Measurements from ENCODE around the gene ACSM6. TPM values are rescaled to one million over a fixed set of nuclear protein-coding genes. Genes with fewer than 3 reads are reported as not detected.
A peak's percentile ranks its signal among the peaks of the same experiment; 100 is the strongest.
"Not testable (repeated sequence)": the region's sequence is repeated elsewhere in the genome, so short reads cannot be mapped to it uniquely, and the experiment has no call there.

Gene ACSM6, protein sequence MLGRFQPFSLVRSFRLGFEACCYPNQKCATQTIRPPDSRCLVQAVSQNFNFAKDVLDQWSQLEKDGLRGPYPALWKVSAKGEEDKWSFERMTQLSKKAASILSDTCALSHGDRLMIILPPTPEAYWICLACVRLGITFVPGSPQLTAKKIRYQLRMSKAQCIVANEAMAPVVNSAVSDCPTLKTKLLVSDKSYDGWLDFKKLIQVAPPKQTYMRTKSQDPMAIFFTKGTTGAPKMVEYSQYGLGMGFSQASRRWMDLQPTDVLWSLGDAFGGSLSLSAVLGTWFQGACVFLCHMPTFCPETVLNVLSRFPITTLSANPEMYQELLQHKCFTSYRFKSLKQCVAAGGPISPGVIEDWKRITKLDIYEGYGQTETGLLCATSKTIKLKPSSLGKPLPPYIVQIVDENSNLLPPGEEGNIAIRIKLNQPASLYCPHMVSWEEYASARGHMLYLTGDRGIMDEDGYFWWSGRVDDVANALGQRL
- total RNA-seq, result not detected
- long read RNA-seq, result 0 reads

DNA sequence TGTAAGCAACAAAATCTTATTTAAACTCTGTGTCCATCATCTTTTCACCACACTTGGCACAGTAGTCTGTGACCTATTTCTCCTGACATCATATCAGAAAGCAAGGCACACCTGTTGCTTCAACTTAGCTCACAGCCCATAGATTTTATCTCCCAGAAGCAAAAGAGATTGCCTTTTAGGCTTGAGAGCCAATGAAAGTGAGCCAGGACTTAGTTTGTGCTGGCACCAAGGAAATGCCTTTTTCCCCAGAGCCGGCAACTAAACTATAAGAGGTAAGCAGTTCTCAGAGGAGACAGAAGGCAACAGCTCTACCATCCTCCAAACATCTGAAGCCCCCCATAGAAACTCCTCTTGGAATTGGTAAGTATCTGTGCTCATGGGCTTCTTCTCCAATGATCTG is at the start of gene ACSM6:
Gene ACSM6 (plus strand): TSS at position 295 of the 400 bp plus-strand sequence. CDS start 248 bp downstream, outside the sequence.
- no peak for DNase-seq
- ATAC-seq, result no peak
- intact Hi-C loops (cut with micrococcal nuclease), result no loop called here

- no peak for ATAC-seq
- DNase-seq, result no peak
- intact Hi-C loops (cut with micrococcal nuclease), result no loop called here
Measured at GRCh38 chr10:95168694-95169093, 25.3 kb upstream of the ACSM6 start.

DNA sequence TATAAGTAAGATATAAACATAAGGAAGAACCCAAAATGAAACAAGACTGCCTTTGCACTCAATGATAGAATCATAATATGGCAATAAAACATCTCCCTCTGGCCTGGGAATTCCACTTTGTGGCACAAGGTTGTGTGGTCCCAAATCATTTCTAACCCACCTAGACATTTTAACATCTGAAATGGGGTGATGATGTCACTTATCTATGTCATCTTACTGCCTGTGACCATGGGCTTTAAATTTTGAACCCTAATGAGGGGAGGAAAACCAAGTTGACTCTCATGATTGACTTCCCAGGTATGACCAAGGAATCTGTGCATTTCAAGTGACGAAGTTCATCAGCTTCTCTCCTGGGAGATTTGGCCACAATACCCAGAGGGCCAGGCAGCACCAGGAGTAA is 24.5 kb upstream of the ACSM6 start:
- ATAC-seq (no peak), DNase-seq (no peak)
- intact Hi-C loops (cut with micrococcal nuclease), result no loop called here

- DNase-seq, result no peak
- intact Hi-C loops (cut with micrococcal nuclease), result no loop called here
Measured at GRCh38 chr10:95170790-95171189, 23.2 kb upstream of the ACSM6 start.

GRCh38 chr10:95171336-95171735 is 22.7 kb upstream of the ACSM6 start:
- DNase-seq (no peak), ATAC-seq (no peak)
- intact Hi-C loops (cut with micrococcal nuclease), result no loop called here

More at GRCh38 chr10:95170790-95171189, 23.2 kb upstream of the ACSM6 start:
- no peak for ATAC-seq

- intact Hi-C loops (cut with micrococcal nuclease), result no loop called here
Measured at GRCh38 chr10:95172851-95173250, 21.2 kb upstream of the ACSM6 start.

GRCh38 chr10:95176101-95176500 is 17.9 kb upstream of the ACSM6 start:
- ATAC-seq, result no peak
- intact Hi-C loops (cut with micrococcal nuclease), result no loop called here
- DNase-seq, result no peak

More at GRCh38 chr10:95172851-95173250, 21.2 kb upstream of the ACSM6 start:
- ATAC-seq (no peak), DNase-seq (no peak)

DNA sequence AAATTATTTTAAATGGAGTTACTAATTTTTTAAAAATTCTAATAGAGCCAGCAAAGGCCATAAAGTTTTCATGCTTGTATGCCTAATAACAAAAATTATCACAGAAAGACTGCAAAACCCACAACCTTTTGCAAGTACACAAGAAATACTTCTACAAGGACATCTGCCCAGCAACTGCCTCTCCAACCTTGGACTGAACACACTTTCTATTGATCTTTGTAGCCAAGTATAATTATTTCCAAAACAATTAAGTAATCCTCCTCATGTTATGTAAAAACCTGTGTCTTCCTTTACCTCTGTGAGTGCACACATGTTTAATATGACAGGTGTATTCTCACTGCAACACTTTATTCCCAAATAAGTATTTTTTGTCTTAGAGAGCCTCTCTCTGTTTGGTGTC is 16.6 kb upstream of the ACSM6 start:
- ATAC-seq, result no peak
- intact Hi-C loops (cut with micrococcal nuclease), result no loop called here
- no peak for DNase-seq

DNA sequence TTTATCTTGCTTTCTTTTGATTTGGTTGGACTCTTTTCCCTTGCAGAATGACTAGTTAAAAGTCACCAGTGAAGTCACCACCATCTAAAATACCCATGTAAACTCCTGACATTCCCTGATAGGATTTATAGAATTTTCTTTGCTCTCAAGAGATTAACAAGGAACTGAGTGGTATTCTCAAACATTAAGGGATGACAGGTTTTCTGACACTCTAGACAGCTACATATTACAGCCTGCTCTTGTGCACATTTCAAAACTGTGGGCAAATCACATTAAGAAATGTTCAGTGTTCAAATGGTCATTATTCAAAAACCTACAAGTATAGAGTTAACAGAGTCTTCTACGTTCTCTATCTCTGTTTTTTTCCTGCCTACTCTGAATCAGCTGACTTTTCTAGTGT is 15.8 kb upstream of the ACSM6 start:
- DNase-seq (no peak), ATAC-seq (no peak)
- intact Hi-C loops (cut with micrococcal nuclease), result no loop called here

GRCh38 chr10:95178797-95179196 is 15.2 kb upstream of the ACSM6 start:
- intact Hi-C loops (cut with micrococcal nuclease), result no loop called here
- DNase-seq, result no peak
- ATAC-seq, result no peak

- intact Hi-C loops (cut with micrococcal nuclease), result loop anchor here (10.0 kb wide), 1 partner anchor 183 kb away; no protein-coding TSS in a partner anchor
- DNase-seq (no peak), ATAC-seq (no peak)
Measured at GRCh38 chr10:95181726-95182125, 12.3 kb upstream of the ACSM6 start.

DNA sequence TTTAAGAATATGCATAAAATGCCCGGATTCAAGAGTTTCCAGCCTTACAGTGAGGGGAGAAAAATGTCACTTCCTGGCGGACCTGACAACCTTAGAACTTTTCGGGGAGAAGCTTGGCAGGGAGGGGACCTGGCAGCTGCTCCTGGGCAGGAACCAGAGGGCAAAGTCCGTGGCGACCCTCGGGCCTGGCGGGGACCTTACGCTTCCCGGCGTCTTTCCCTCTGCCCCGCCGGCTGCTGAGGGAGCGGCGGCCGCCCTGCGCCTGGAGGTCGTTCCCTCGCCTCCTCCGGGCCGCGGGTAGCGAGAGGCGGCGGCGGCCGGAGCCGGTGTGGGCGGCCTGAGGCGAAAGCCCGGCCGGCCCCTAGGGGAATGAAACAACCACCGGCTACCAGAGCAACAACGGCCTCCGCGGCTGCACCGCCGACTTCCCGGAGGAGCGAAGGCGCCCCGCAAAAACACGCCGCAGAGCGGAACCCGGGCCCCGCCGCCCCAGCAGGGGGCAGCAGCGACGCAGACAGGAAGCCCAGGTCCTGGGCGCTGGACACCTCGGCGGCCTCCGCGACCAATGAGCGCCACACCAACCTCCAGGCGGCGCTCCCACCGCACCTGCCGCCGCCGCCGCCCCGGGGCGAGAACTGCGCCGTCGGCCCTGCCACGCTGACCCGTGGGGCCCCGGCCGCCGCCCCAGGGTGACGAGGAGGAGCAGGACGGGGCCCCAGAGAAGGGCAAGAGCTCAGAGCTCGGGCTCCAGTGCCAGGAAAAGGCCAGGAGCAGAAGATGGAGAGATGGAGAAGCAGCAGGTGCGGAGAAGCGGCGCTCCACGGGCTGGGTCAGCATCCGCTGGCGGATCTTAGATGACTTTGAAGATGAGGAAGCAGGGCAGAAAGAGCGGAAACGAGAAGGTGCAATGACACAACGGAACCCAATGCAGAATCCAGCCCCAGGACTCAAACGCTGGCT is 10.5 kb upstream of the ACSM6 start:
- DNase-seq, result peak; percentile 94
- intact Hi-C loops (cut with micrococcal nuclease), result loop anchor here (10.0 kb wide), 1 partner anchor 181 kb away; no protein-coding TSS in a partner anchor
- ATAC-seq, result peak; percentile 99

GRCh38 chr10:95187617-95188016 is 6.4 kb upstream of the ACSM6 start:
- intact Hi-C loops (cut with micrococcal nuclease), result loop anchor here (10.0 kb wide), 1 partner anchor 177 kb away; no protein-coding TSS in a partner anchor
- DNase-seq (no peak), ATAC-seq (no peak)

- ATAC-seq (no peak), DNase-seq (no peak)
- intact Hi-C loops (cut with micrococcal nuclease), result loop anchor here (10.0 kb wide), 1 partner anchor 176 kb away; no protein-coding TSS in a partner anchor
Measured at GRCh38 chr10:95188593-95188992, 5.4 kb upstream of the ACSM6 start.

GRCh38 chr10:95196046-95196445 is 2.0 kb downstream of the ACSM6 start:
- DNase-seq (no peak), ATAC-seq (no peak)
- intact Hi-C loops (cut with micrococcal nuclease), result no loop called here

- peak; percentile 12 for DNase-seq
- intact Hi-C loops (cut with micrococcal nuclease), result no loop called here
- no peak for ATAC-seq
Measured at GRCh38 chr10:95201736-95202135, 7.7 kb downstream of the ACSM6 start.

GRCh38 chr10:95202865-95203264 is 8.8 kb downstream of the ACSM6 start:
- ATAC-seq; DNase-seq; intact Hi-C loops (cut with micrococcal nuclease): not testable (repeated sequence)

- intact Hi-C loops (cut with micrococcal nuclease), result no loop called here
- ATAC-seq, result no peak
- no peak for DNase-seq
Measured at GRCh38 chr10:95208702-95209391, 14.8 kb downstream of the ACSM6 start.

DNA sequence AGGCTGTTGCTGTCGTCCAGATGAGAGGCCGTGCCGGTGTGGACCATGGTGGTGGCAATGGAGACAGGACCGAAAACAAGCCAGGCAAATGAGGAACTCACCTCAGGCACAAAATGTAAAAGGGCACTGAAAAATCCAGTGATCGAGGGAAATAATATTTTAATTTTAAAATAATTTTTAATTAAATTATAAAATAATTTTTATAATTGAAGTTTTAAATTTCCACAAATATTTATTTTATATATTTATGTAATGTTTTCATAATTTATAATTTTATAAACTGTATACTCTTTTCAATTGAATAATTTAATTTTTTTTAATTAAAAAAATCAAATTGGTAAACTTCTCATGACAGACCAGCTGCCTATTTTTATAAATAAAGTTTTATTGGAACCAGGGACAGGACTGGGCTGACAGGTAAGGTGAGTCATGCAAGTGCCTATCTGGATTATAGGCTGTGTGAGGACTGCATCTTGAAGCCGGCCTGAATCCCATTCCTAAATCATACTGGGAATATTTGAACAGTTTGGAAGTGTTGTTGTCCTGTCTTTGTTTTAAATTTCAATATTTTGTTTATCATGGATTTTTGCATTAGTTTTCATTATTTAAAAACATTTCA is 15.6 kb downstream of the ACSM6 start:
- intact Hi-C loops (cut with micrococcal nuclease), result no loop called here
- ATAC-seq, result no peak
- no peak for DNase-seq

All from left ventricle myocardium superior (tissue), 1 donor.